Panc1 (cell line): ENCODE data around the gene GNAT3.

Experiments
- POLR2AphosphoS5 ChIP-seq: IDR thresholded peaks from 2 replicates; pipeline ENCODE4 v1.6.1; 2012; ENCODE audit warnings: mild to moderate bottlenecking, low read depth, low read length, moderate library complexity
- SIN3A ChIP-seq: IDR thresholded peaks from 2 replicates; pipeline ENCODE4 v1.6.1; 2012; ENCODE audit warnings: low read depth, mild to moderate bottlenecking, low read length, moderate library complexity, borderline replicate concordance; ENCODE audit not compliant: insufficient read depth
- TCF7L2 ChIP-seq: IDR thresholded peaks from 2 replicates; pipeline ENCODE4 v1.6.1; 2011; ENCODE audit warnings: mild to moderate bottlenecking, low read depth, low read length, inconsistent platforms
- TF ChIP-seq, protein P1 (sequence below): fragments of 450-650 bp; IDR thresholded peaks from 2 replicates; pipeline ENCODE4 v1.5.1; 2017; ENCODE audit warnings: mild to moderate bottlenecking
- TF ChIP-seq, protein P2 (sequence below), 2 experiments: IDR thresholded peaks; 2 replicates each; pipeline ENCODE4 v1.6.1; 2011 to 2012; ENCODE audit warnings: low read depth in 2 of 2, control low read depth in 1 of 2, low read length in 1 of 2, mild to moderate bottlenecking in 1 of 2, moderate library complexity in 1 of 2; ENCODE audit not compliant: insufficient read depth in 1 of 2

DNA sequence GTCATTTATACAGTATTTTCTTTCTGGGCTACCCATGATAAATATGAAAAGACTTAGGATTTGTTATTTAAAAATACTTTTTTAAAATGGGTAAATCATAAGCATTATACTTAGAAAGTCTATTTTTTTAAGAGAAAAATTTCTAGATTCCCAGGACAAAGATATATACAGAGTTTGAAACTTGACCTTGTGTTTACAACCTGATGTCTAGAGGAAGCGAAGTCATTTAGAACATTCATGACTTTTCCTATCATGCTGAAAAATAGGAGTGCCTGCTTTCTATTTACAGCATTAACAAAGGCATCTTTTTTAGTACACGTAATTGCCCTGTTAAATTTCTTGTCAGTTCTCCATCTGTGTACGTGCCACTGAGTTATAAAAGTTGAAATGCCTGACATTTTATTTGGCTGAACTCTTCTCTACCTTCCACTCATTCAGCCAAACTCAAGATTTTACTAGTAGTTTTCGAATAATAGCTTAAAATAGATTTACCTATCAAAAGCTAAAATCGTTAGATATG lies 23.0 kb downstream of the GNAT3 start:
- TF ChIP-seq, protein P1, sequence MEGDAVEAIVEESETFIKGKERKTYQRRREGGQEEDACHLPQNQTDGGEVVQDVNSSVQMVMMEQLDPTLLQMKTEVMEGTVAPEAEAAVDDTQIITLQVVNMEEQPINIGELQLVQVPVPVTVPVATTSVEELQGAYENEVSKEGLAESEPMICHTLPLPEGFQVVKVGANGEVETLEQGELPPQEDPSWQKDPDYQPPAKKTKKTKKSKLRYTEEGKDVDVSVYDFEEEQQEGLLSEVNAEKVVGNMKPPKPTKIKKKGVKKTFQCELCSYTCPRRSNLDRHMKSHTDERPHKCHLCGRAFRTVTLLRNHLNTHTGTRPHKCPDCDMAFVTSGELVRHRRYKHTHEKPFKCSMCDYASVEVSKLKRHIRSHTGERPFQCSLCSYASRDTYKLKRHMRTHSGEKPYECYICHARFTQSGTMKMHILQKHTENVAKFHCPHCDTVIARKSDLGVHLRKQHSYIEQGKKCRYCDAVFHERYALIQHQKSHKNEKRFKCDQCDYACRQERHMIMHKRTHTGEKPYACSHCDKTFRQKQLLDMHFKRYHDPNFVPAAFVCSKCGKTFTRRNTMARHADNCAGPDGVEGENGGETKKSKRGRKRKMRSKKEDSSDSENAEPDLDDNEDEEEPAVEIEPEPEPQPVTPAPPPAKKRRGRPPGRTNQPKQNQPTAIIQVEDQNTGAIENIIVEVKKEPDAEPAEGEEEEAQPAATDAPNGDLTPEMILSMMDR: no peak
- TF ChIP-seq, protein P2, sequence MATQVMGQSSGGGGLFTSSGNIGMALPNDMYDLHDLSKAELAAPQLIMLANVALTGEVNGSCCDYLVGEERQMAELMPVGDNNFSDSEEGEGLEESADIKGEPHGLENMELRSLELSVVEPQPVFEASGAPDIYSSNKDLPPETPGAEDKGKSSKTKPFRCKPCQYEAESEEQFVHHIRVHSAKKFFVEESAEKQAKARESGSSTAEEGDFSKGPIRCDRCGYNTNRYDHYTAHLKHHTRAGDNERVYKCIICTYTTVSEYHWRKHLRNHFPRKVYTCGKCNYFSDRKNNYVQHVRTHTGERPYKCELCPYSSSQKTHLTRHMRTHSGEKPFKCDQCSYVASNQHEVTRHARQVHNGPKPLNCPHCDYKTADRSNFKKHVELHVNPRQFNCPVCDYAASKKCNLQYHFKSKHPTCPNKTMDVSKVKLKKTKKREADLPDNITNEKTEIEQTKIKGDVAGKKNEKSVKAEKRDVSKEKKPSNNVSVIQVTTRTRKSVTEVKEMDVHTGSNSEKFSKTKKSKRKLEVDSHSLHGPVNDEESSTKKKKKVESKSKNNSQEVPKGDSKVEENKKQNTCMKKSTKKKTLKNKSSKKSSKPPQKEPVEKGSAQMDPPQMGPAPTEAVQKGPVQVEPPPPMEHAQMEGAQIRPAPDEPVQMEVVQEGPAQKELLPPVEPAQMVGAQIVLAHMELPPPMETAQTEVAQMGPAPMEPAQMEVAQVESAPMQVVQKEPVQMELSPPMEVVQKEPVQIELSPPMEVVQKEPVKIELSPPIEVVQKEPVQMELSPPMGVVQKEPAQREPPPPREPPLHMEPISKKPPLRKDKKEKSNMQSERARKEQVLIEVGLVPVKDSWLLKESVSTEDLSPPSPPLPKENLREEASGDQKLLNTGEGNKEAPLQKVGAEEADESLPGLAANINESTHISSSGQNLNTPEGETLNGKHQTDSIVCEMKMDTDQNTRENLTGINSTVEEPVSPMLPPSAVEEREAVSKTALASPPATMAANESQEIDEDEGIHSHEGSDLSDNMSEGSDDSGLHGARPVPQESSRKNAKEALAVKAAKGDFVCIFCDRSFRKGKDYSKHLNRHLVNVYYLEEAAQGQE (IDR thresholded peaks at IDR 0.05; ENCODE audit: insufficient read depth in 1 of 2, low read depth in 2 of 2, low read length in 1 of 2): no peak
- TF ChIP-seq POLR2AphosphoS5 (no peak), SIN3A (no peak), TCF7L2 (no peak; the same call in 1 of the 2 replicates)
